ENCODE measurements around the gene SPATA13. TPM values are rescaled to one million over a fixed set of nuclear protein-coding genes. Genes with fewer than 3 reads are reported as not detected.

The SPATA13 gene
- 10 to 100 TPM in 3 of 4 donors, 1 to 10 TPM in 1; 10.0 to 24.6 (median 13.4) TPM for total RNA-seq

- no peaks in the 10 kb centered on the region for H3K36me3 ChIP-seq
- ATAC-seq: peak; percentile 92
- peaks cover 29% of the 10 kb centered on the region for H3K27me3 ChIP-seq
- TF ChIP-seq POLR2AphosphoS5 (IDR thresholded peaks at IDR 0.05): peak; percentile 68
- no peak for TF ChIP-seq EP300 (IDR thresholded peaks at IDR 0.05)
- peak; percentile 28 to 42 for TF ChIP-seq POLR2A (IDR thresholded peaks at IDR 0.05)
- no peak for TF ChIP-seq CTCF (IDR thresholded peaks at IDR 0.05)
- peaks cover 0 to 40% (median 3%) of the 10 kb centered on the region in 3 donors for H3K4me1 ChIP-seq
- WGBS, 2 donors (ENCODE audit: low coverage in 1 of 2): 40% methylated on average over 1 of the region's 50 CpGs; no CpG with 5 or more reads in 1 of the 2 donors
- H3K9me3 ChIP-seq: no peaks in the 10 kb centered on the region
- H3K4me3 ChIP-seq: peak within 1 kb of the TSS; percentile 65 to 78
- H3K27ac ChIP-seq: peak within 1 kb of the TSS in 3 of 4 donors; percentile 65 to 81 (median 66)
Observed at GRCh38 chr13:24160458-24161009, at the start of gene SPATA13. TSS of gene SPATA13 (plus strand) at chr13:24160720. CDS start at chr13:24222930, 62,210 bp downstream.

DNA sequence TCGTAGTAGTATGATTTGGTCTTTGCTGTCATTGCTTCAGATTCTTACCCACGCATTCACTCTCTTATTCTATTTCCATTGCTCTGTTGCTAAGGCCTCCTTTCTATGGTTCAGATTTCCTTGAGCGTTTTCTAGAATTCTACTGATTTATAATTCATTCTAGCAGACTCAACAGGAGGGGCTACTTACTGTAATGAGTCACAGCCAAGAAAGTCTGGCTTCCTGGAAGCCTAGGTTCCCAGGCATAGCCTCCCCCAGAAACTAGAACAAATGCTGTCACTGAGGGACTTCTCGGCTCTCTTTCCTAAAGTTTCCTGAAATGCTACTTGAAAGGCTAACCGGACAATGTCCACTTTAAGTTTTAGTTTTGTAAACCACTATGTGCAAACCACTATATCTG, 47.7 kb upstream of the SPATA13 start:
- no peak for ATAC-seq

DNA sequence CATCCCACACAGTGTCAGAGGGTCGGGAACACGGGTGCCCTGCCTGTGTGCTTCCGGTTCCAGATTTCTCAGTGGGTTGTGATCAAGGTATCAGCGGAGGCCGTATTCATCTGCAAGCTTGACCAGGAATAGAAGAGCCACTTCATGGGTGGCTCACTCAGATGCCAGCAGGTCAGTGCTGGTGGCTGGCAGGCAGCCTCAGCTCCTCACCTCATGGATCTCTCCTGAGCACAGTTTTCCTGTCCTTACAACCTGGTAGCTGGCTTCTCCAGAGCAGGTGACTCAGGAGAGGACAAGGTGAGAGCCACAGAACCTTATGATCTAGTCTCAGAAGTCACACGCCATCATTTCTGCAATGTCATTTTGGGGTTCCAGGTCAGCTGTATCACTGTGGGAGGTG, 44.8 kb upstream of the SPATA13 start:
- Histone ChIP-seq H3K4me1 (peaks cover 0 to 8% (median 0%) of the 10 kb centered on the region in 3 donors), H3K9me3 (no peaks in the 10 kb centered on the region), H3K36me3 (no peaks in the 10 kb centered on the region), H3K27ac (no peak overlapping the region), H3K27me3 (no peaks in the 10 kb centered on the region), H3K4me3 (no peak overlapping the region)
- ATAC-seq: no peak
- 100% methylated on average over 5 of the region's 6 CpGs; no CpG with 5 or more reads in 1 of the 2 donors for WGBS, 2 donors (ENCODE audit: low coverage in 1 of 2)
- TF ChIP-seq EP300 (IDR thresholded peaks at IDR 0.05) (no peak), POLR2A (IDR thresholded peaks at IDR 0.05) (no peak), POLR2AphosphoS5 (IDR thresholded peaks at IDR 0.05) (no peak), CTCF (IDR thresholded peaks at IDR 0.05) (no peak)

More for the DNA sequence above, 47.7 kb upstream of the SPATA13 start:
- TF ChIP-seq EP300 (IDR thresholded peaks at IDR 0.05): no peak
- TF ChIP-seq CTCF (IDR thresholded peaks at IDR 0.05): no peak
- no peak for TF ChIP-seq POLR2A (IDR thresholded peaks at IDR 0.05)
- TF ChIP-seq POLR2AphosphoS5 (IDR thresholded peaks at IDR 0.05): no peak
- no peak overlapping the region for H3K27ac ChIP-seq
- no peaks in the 10 kb centered on the region for H3K4me1 ChIP-seq
- H3K9me3 ChIP-seq: no peaks in the 10 kb centered on the region
- no peaks in the 10 kb centered on the region for H3K36me3 ChIP-seq
- H3K4me3 ChIP-seq: no peak overlapping the region
- no peaks in the 10 kb centered on the region for H3K27me3 ChIP-seq
- WGBS, 2 donors (ENCODE audit: low coverage in 1 of 2): 67 to 90% methylated on average over 2 to 3 of the region's 5 CpGs

GRCh38 chr13:24116131-24116530, 44.4 kb upstream of the SPATA13 start:
- H3K27ac ChIP-seq: no peak overlapping the region
- no peaks in the 10 kb centered on the region for H3K9me3 ChIP-seq
- H3K4me3 ChIP-seq: no peak overlapping the region
- peaks cover 0 to 8% (median 0%) of the 10 kb centered on the region in 3 donors for H3K4me1 ChIP-seq
- no peaks in the 10 kb centered on the region for H3K36me3 ChIP-seq
- no peak for TF ChIP-seq POLR2A (IDR thresholded peaks at IDR 0.05)
- TF ChIP-seq CTCF (IDR thresholded peaks at IDR 0.05): no peak
- no peak for TF ChIP-seq EP300 (IDR thresholded peaks at IDR 0.05)
- no peak for TF ChIP-seq POLR2AphosphoS5 (IDR thresholded peaks at IDR 0.05)
- 100% methylated on average over 2 to 3 of the region's 6 CpGs for WGBS, 2 donors (ENCODE audit: low coverage in 1 of 2)
- ATAC-seq: no peak
- no peaks in the 10 kb centered on the region for H3K27me3 ChIP-seq

DNA sequence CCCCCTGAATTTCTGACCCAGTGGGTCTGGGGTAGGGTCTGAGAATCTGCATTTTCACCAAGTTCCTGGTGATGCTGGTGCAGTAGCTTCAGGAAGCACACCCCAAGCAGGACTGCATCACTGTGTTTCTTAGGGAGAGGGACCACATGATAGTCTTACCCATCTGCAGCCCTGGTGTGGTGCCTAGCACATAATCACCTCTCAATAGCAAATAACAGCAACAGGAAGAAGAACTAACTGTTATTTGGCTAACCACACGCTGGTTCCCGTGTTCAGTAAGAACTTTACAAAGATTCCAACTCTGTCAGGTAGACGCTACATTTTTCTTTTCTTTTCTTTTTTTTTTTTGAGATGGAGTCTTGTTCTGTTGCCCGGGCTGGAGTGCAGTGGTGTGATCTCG, 41.9 kb upstream of the SPATA13 start:
- Histone ChIP-seq H3K4me3 (no peak overlapping the region), H3K9me3 (no peaks in the 10 kb centered on the region), H3K4me1 (peaks cover 0 to 8% (median 0%) of the 10 kb centered on the region in 3 donors), H3K36me3 (no peaks in the 10 kb centered on the region), H3K27ac (no peak overlapping the region), H3K27me3 (no peaks in the 10 kb centered on the region)
- WGBS, 2 donors (ENCODE audit: low coverage in 1 of 2): 79 to 93% methylated on average over 3 of the region's 5 CpGs
- no peak for ATAC-seq
- TF ChIP-seq POLR2AphosphoS5 (IDR thresholded peaks at IDR 0.05) (no peak), POLR2A (IDR thresholded peaks at IDR 0.05) (no peak), CTCF (IDR thresholded peaks at IDR 0.05) (no peak), EP300 (IDR thresholded peaks at IDR 0.05) (no peak)
